Heart left ventricle (tissue), 16 donors: ENCODE data around the gene CUL5. TPM values are rescaled to one million over a fixed set of nuclear protein-coding genes. Genes with fewer than 3 reads are reported as not detected.

Source experiments
- ATAC-seq, 4 donors: fragments of 200-7000 bp; cut with Tn5 transposase; one replicate each; pipeline ENCODE4 v1.9.1; 2020 to 2022; ENCODE audit warnings: moderate library complexity in 4 of 4, mild to moderate bottlenecking in 3 of 4, moderate number of reproducible peaks in 1 of 4
- DNase-seq, 5 donors: peaks; one replicate each; pipeline ENCODE4 v3.0.0-alpha.2; 2020
- H3K27ac ChIP-seq, 12 donors: fragments of 200-600 bp; sonication (generic) in 4 of 12; one replicate each; pipeline versions ENCODE4 v1.5.0 to v1.8.0; 2016 to 2022; ENCODE audit warnings: mild to moderate bottlenecking in 2 of 12
- H3K27me3 ChIP-seq, 9 donors: fragments of 200-600 bp; sonication (generic) in 2 of 9; one replicate each; pipeline versions ENCODE4 v1.5.1 to v1.8.0; 2016 to 2022; ENCODE audit warnings: mild to moderate bottlenecking in 3 of 9
- H3K36me3 ChIP-seq, 9 donors: fragments of 200-600 bp; sonication (generic) in 2 of 9; one replicate each; pipeline versions ENCODE4 v1.5.0 to v1.8.0; 2018 to 2022; ENCODE audit warnings: mild to moderate bottlenecking in 2 of 9
- H3K4me1 ChIP-seq, 12 donors: fragments of 200-600 bp; sonication (generic) in 4 of 12; one replicate each; pipeline versions ENCODE4 v1.5.0 to v1.8.0; 2016 to 2022; ENCODE audit warnings: mild to moderate bottlenecking in 3 of 12
- H3K4me3 ChIP-seq, 12 donors: fragments of 200-600 bp; sonication (generic) in 4 of 12; one replicate each; pipeline versions ENCODE4 v1.5.0 to v1.8.0; 2017 to 2022; ENCODE audit warnings: mild to moderate bottlenecking in 9 of 12, moderate library complexity in 4 of 12
- H3K9me3 ChIP-seq, 12 donors: fragments of 200-600 bp; sonication (generic) in 4 of 12; one replicate each; pipeline versions ENCODE4 v1.5.0 to v1.8.0; 2016 to 2022; ENCODE audit warnings: mild to moderate bottlenecking in 1 of 12
- POLR2A ChIP-seq, 2 donors: fragments of 450-650 bp; IDR thresholded peaks; one replicate each; pipeline ENCODE4 v1.6.1; 2017; ENCODE audit warnings: antibody characterized with exemption in 2 of 2, mild to moderate bottlenecking in 2 of 2, moderate library complexity in 2 of 2
- WGBS, 4 donors: extraction: QIAGEN DNeasy Blood & Tissue Kit in 2 of 4; methylation state at CpG; one replicate each; pipeline versions ENCODE4 v1.1.5 to v1.1.7; 2013 to 2018; 5-methylcytosine and 5-hydroxymethylcytosine counted together
- intact Hi-C, 10 donors: fragments of 100-400 bp; cut with DNase I; formaldehyde crosslinking; loops; one replicate each; pipeline versions ENCODE4 v1.11.1 to v1.14.2; 2022
- polyA plus RNA-seq, 2 donors: library from polyadenylated mRNA; stranded (reverse); fragments of 200-250 nt; gene quantifications; one replicate each; pipeline ENCODE4 v1.2.3, GENCODE V29; 2013
- total RNA-seq, 9 donors: library from RNA; depleted of rRNA in 2 of 9; stranded (reverse); fragments of >200 nt in 2 of 9; fragmentation: NEBNext Ultra II Directional in 3 of 9; extraction: Animal tissue kit (Norgen Biotek cat#: 25700) in 3 of 9; gene quantifications; one replicate each; pipeline versions ENCODE4 v1.1.0 to v1.2.4, GENCODE V29; 2016 to 2023
- TF ChIP-seq, protein P1 (sequence below), 12 donors: fragments of 200-600 bp; sonication (generic) in 4 of 12; IDR thresholded peaks; one replicate each; pipeline versions ENCODE4 v1.5.0 to v1.8.0; 2018 to 2022; ENCODE audit warnings: antibody characterized with exemption in 12 of 12, mild to moderate bottlenecking in 5 of 12
- donor health status: ischemic (EF 13 %, LVEDD 7.1; RV severe dilation, severe dysfunction).
- donor health status: healthy with polysubstance abuse.
- donor health status: DM: no; HTN: yes; CAD: no.
- donor health status: DM: no; HTN: no; CAD: no.
- donor health status: ischemic (EF 25% LVEDD 6.9; RV normal size, moderate dysfunction).
- donor health status: ischemic (EF 25% LVEDD 5.7; RV mildly dilated, moderate dysfunction).
- donor health status: healthy.
- donor health status: DM: yes; HTN: yes; CAD: no.
- donor health status: ischemic (EF 35%, LVEDD 5.7; RV mildly dilated, moderate dysfunction).
- donor health status: nonischemic (EF 11% LVEDD 7.7; RV severe dilation, severe dysfunction).
- donor health status: DM: yes; HTN: yes; CAD: no.
- donor health status: PGD.
- donor health status: ischemic (EF 29% LVEDD 5.4; RV normal size, mild dysfunction).
- donor health status: nonischemic (EF 23%, LVEDD 6.1; RV moderate dilation, normal function).

The CUL5 gene
- total and polyA plus RNA-seq, 11 donors, result 6.0 to 46.0 (median 35.2) TPM

DNA sequence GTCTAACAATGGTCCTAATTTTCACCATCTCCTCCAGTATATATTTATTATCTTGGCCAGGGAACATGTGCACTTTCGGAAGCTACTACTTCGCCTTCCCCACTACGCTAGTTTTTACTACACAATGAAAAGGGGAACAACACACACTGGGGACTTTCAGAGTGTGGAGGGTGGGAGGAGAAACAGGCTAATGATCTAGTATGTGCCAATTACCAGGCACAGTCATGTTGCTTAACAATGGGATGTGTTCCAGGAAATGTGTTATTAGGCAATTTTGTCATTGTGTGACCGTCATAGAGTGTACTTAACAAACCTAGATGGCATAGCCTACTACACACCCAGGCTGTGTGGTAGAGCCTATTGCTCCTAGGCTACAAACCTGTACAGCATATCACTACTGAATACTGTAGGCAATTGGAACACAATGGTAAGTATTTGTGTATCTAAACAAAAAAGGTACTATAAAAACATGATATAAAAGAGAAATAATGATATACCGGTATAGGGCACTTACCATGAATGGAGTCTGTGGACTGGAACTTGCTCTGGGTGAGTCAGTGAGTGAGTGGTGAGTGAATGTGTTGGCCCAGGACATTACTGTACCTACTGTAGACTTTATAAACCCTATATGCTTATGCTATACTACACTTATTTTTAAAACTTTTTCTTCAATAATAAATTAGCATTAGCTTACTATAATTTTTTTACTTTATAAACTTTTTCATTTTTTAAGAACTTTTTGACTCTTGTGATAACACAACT lies 20.1 kb upstream of the CUL5 start:
- DNase-seq (no peak), ATAC-seq (peak in 1 of 4 donors; percentile 69)
- intact Hi-C loops, result no loop called here
- WGBS, 4 donors, result 82 to 87% (median 85%) methylated on average over 5 of the region's 5 CpGs
- no peak for TF ChIP-seq POLR2A (IDR thresholded peaks at IDR 0.05)
- TF ChIP-seq, protein P1, sequence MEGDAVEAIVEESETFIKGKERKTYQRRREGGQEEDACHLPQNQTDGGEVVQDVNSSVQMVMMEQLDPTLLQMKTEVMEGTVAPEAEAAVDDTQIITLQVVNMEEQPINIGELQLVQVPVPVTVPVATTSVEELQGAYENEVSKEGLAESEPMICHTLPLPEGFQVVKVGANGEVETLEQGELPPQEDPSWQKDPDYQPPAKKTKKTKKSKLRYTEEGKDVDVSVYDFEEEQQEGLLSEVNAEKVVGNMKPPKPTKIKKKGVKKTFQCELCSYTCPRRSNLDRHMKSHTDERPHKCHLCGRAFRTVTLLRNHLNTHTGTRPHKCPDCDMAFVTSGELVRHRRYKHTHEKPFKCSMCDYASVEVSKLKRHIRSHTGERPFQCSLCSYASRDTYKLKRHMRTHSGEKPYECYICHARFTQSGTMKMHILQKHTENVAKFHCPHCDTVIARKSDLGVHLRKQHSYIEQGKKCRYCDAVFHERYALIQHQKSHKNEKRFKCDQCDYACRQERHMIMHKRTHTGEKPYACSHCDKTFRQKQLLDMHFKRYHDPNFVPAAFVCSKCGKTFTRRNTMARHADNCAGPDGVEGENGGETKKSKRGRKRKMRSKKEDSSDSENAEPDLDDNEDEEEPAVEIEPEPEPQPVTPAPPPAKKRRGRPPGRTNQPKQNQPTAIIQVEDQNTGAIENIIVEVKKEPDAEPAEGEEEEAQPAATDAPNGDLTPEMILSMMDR (IDR thresholded peaks at IDR 0.05), result no peak
- no peak overlapping the region for H3K4me3 ChIP-seq
- peaks cover 0 to 9% (median 0%) of the 10 kb centered on the region in 12 donors for H3K4me1 ChIP-seq
- H3K27ac ChIP-seq, result peak overlapping the region in 1 of 12 donors; percentile 51
- no peaks in the 10 kb centered on the region for H3K27me3 ChIP-seq
- H3K36me3 ChIP-seq, result no peaks in the 10 kb centered on the region
- H3K9me3 ChIP-seq, result no peaks in the 10 kb centered on the region

DNA sequence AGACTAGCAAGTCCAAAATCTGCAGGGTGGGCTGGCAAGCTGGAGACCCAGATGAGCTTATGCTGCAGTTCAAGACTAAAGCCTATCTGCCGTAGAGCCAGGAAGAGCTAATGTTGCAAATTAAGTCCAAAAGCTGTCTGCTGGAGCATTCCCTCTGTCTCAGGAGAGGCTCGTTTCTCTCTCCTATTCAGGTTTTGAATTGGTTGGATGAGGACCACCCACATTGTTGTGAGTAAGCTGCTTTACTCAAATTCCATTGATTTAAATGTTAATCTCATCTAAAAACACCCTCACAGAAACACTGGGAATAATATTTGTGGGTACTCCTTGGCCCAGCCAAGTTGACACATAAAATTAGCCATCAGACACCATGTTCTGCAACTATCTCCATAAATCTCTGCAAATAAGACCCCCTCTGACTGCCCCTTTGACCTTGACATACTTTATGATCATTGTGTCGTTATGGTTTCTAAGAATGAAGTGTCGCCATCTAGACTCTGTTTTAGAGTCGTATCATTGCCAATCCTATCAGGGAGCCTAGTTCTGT lies 16.8 kb upstream of the CUL5 start:
- WGBS, 4 donors, result 72 to 80% (median 76%) methylated on average over 5 of the region's 5 CpGs

DNA sequence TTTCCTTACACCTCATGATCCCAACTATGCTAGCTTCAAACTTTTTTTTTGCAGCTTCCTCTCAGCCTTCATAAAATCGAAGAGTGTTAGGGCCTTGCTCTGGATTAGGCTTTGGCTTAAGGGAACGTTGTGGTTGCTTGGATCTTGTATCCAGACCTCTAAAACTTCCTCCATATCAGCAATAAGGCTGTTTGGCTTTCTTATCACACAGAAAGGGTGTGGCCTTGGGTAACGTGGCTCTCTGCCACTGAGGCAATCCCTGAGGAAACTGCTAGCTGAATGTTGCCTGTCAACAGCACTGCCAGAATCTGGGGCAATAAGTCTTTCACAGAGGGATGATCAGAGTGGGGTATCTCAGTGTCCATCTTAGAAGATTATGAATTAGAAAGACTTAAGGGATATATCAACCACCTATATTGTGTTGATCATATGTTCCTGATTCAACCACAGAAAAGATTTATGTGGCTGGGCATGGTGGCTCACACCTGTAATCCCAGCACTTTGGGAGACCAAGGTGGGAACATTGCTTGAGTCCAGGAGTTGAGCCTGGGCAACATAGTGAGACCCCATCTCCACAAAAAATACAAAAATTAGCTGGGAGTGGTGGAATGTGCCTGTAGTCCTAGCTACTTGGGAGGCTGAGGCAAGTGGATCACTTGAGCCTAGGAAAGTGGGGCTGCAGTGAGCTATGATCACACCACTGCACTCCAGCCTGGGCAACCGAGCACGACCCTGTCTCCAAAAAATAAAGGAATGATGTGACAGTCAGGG lies 12.5 kb upstream of the CUL5 start:
- no peaks in the 10 kb centered on the region for H3K9me3 ChIP-seq
- intact Hi-C loops, result no loop called here
- no peak for ATAC-seq
- no peaks in the 10 kb centered on the region for H3K27me3 ChIP-seq
- 40 to 43% (median 42%) methylated on average over 5 of the region's 5 CpGs for WGBS, 4 donors
- H3K27ac ChIP-seq, result no peak overlapping the region
- no peak overlapping the region for H3K4me3 ChIP-seq
- TF ChIP-seq, protein P1 (IDR thresholded peaks at IDR 0.05), result no peak
- TF ChIP-seq POLR2A (IDR thresholded peaks at IDR 0.05), result no peak
- no peaks in the 10 kb centered on the region for H3K36me3 ChIP-seq
- no peak for DNase-seq
- H3K4me1 ChIP-seq, result no peaks in the 10 kb centered on the region

More for the DNA sequence above, 16.8 kb upstream of the CUL5 start:
- ATAC-seq, result no peak
- no peak for TF ChIP-seq POLR2A (IDR thresholded peaks at IDR 0.05)
- TF ChIP-seq, protein P1 (IDR thresholded peaks at IDR 0.05), result no peak
- intact Hi-C loops, result no loop called here
- Histone ChIP-seq H3K4me1 (peaks cover 0 to 9% (median 0%) of the 10 kb centered on the region in 12 donors), H3K4me3 (no peak overlapping the region), H3K27me3 (no peaks in the 10 kb centered on the region), H3K9me3 (no peaks in the 10 kb centered on the region), H3K27ac (no peak overlapping the region), H3K36me3 (no peaks in the 10 kb centered on the region)
- DNase-seq, result no peak

DNA sequence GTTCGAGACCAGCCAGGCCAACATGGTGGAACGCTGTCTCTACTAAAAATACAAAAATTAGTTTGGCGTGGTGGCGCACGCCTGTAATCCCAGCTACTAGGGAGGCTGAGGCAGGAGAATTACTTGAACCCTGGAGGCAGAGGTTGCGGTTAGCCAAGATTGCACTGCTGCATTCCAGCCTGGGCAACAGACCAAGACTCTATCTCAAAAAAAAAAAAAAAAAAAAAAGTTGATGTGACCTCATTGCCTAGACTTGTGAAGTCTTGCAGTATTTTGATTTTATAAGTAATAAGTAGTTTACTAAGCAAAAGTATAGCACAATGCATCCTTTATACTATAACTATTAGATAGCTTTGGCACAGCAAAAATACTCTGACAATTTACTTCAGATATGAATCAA lies 9.9 kb upstream of the CUL5 start:
- no peak for TF ChIP-seq POLR2A (IDR thresholded peaks at IDR 0.05)
- TF ChIP-seq, protein P1 (IDR thresholded peaks at IDR 0.05), result no peak
- Histone ChIP-seq H3K36me3 (no peaks in the 10 kb centered on the region), H3K9me3 (no peaks in the 10 kb centered on the region), H3K27ac (no peak overlapping the region), H3K27me3 (no peaks in the 10 kb centered on the region), H3K4me3 (no peak overlapping the region), H3K4me1 (no peaks in the 10 kb centered on the region)
- DNase-seq (no peak), ATAC-seq (no peak)
- intact Hi-C loops, result no loop called here
- 90 to 95% (median 91%) methylated on average over 6 of the region's 6 CpGs for WGBS, 4 donors
